ENCODE results near the gene WSB2.
A peak's percentile ranks its signal among the peaks of the same experiment; 100 is the strongest.

The WSB2 gene

DNA sequence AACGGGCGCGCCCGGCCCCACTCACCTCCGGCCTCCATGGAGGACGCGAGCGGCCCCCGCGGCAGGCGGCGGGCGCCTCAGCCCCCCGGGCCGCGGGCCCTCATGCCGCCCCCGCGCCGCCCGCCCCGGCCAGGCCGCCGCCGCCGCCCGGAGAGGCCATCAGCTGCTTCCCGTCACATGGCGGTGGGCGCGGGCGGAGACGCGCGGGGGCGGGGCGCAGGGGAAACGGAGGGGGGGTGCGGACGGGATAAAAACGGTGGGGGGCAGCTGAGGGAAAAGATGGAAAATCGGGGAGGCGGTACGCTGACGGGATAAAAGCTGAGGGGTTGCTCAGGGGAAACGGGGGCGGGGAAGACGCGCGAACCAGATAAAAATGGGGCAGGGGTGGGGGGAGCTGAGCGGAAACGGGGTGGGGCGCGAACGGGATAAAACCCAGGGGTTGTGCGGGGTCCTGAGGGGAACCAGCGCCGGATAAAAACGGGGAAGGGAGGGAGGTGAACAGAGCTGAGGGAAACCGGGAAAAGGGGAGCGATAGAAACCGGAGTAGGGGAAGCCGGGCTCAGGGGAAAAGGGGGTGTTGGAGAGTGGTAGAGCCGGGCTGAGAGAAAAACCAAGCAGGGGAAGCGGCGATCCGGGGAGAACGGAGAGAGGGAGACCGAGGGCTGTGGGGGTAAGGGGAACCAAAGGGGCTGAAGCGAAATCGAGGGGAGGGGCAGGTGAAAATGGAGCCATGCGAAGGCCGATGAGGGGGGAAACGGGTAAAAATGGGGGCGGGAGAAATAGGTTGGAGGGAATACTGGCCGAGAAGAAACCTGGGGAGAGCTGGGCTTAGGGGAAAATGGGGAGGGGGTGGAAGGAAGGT, at the start of gene WSB2:
TSS of gene WSB2 (minus strand) at position 169 of the 862 bp plus-strand sequence. CDS start at position 38, 131 bp downstream.
- ATAC-seq: peak; percentile 55
- no peak for TF ChIP-seq TOX (CRISPR knock-in tag; IDR thresholded peaks at IDR 0.05; ENCODE audit: borderline replicate concordance)
- TF ChIP-seq PPARA (CRISPR knock-in tag; IDR thresholded peaks at IDR 0.05; ENCODE audit: borderline replicate concordance): no peak
- TF ChIP-seq, protein P1, sequence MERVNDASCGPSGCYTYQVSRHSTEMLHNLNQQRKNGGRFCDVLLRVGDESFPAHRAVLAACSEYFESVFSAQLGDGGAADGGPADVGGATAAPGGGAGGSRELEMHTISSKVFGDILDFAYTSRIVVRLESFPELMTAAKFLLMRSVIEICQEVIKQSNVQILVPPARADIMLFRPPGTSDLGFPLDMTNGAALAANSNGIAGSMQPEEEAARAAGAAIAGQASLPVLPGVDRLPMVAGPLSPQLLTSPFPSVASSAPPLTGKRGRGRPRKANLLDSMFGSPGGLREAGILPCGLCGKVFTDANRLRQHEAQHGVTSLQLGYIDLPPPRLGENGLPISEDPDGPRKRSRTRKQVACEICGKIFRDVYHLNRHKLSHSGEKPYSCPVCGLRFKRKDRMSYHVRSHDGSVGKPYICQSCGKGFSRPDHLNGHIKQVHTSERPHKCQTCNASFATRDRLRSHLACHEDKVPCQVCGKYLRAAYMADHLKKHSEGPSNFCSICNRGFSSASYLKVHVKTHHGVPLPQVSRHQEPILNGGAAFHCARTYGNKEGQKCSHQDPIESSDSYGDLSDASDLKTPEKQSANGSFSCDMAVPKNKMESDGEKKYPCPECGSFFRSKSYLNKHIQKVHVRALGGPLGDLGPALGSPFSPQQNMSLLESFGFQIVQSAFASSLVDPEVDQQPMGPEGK (CRISPR knock-in tag; IDR thresholded peaks at IDR 0.05; ENCODE audit: borderline replicate concordance): no peak
- no peak for TF ChIP-seq ZC3H10 (CRISPR knock-in tag; IDR thresholded peaks at IDR 0.05)
- TF ChIP-seq, protein P2, sequence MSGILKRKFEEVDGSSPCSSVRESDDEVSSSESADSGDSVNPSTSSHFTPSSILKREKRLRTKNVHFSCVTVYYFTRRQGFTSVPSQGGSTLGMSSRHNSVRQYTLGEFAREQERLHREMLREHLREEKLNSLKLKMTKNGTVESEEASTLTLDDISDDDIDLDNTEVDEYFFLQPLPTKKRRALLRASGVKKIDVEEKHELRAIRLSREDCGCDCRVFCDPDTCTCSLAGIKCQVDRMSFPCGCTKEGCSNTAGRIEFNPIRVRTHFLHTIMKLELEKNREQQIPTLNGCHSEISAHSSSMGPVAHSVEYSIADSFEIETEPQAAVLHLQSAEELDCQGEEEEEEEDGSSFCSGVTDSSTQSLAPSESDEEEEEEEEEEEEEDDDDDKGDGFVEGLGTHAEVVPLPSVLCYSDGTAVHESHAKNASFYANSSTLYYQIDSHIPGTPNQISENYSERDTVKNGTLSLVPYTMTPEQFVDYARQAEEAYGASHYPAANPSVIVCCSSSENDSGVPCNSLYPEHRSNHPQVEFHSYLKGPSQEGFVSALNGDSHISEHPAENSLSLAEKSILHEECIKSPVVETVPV (CRISPR knock-in tag; IDR thresholded peaks at IDR 0.05): no peak
- no peak for TF ChIP-seq GLIS3 (CRISPR knock-in tag; IDR thresholded peaks at IDR 0.05)
- no peak for TF ChIP-seq RARB (CRISPR knock-in tag; IDR thresholded peaks at IDR 0.05)
- no peak for TF ChIP-seq ARNTL (CRISPR knock-in tag; IDR thresholded peaks at IDR 0.05; ENCODE audit: borderline replicate concordance, low read depth)
- TF ChIP-seq ZFP30 (CRISPR knock-in tag; IDR thresholded peaks at IDR 0.05): no peak
- TF ChIP-seq ZNF8 (CRISPR knock-in tag; IDR thresholded peaks at IDR 0.05): no peak
- TF ChIP-seq ZNF70 (CRISPR knock-in tag; IDR thresholded peaks at IDR 0.05): no peak
- no peak for TF ChIP-seq ISL1 (CRISPR knock-in tag; IDR thresholded peaks at IDR 0.05)
- TF ChIP-seq OSR1 (CRISPR knock-in tag; IDR thresholded peaks at IDR 0.05): no peak
- no peak for TF ChIP-seq BACH2 (CRISPR knock-in tag; IDR thresholded peaks at IDR 0.05; ENCODE audit: borderline replicate concordance)
- TF ChIP-seq, protein P3, sequence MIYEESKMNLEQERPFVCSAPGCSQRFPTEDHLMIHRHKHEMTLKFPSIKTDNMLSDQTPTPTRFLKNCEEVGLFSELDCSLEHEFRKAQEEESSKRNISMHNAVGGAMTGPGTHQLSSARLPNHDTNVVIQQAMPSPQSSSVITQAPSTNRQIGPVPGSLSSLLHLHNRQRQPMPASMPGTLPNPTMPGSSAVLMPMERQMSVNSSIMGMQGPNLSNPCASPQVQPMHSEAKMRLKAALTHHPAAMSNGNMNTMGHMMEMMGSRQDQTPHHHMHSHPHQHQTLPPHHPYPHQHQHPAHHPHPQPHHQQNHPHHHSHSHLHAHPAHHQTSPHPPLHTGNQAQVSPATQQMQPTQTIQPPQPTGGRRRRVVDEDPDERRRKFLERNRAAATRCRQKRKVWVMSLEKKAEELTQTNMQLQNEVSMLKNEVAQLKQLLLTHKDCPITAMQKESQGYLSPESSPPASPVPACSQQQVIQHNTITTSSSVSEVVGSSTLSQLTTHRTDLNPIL (CRISPR knock-in tag; IDR thresholded peaks at IDR 0.05; ENCODE audit: low read depth): no peak
- no peak for TF ChIP-seq CSDC2 (CRISPR knock-in tag; IDR thresholded peaks at IDR 0.05)
- no peak for TF ChIP-seq ZFP3 (CRISPR knock-in tag; IDR thresholded peaks at IDR 0.05)
- no peak for TF ChIP-seq TCF4 (CRISPR knock-in tag; IDR thresholded peaks at IDR 0.05; ENCODE audit: borderline replicate concordance)

- ATAC-seq: no peak
- TF ChIP-seq CSDC2 (CRISPR knock-in tag; IDR thresholded peaks at IDR 0.05) (no peak), SNAI2 (CRISPR knock-in tag; IDR thresholded peaks at IDR 0.05) (no peak), BACH2 (CRISPR knock-in tag; IDR thresholded peaks at IDR 0.05; ENCODE audit: borderline replicate concordance) (no peak), ARNTL (CRISPR knock-in tag; IDR thresholded peaks at IDR 0.05; ENCODE audit: borderline replicate concordance, low read depth) (no peak), PPARA (CRISPR knock-in tag; IDR thresholded peaks at IDR 0.05; ENCODE audit: borderline replicate concordance) (no peak), OSR1 (CRISPR knock-in tag; IDR thresholded peaks at IDR 0.05) (no peak), ZFP3 (CRISPR knock-in tag; IDR thresholded peaks at IDR 0.05) (no peak), ZNF70 (CRISPR knock-in tag; IDR thresholded peaks at IDR 0.05) (no peak), ZFP30 (CRISPR knock-in tag; IDR thresholded peaks at IDR 0.05) (no peak), ZC3H10 (CRISPR knock-in tag; IDR thresholded peaks at IDR 0.05) (no peak), GLIS3 (CRISPR knock-in tag; IDR thresholded peaks at IDR 0.05) (no peak)
Measured at GRCh38 chr12:118109088-118109487, 48.1 kb upstream of the WSB2 start.

GRCh38 chr12:118107694-118108093, 46.7 kb upstream of the WSB2 start:
- TF ChIP-seq ZFP3 (CRISPR knock-in tag; IDR thresholded peaks at IDR 0.05): no peak
- no peak for TF ChIP-seq TOX (CRISPR knock-in tag; IDR thresholded peaks at IDR 0.05; ENCODE audit: borderline replicate concordance)
- TF ChIP-seq, protein P2 (CRISPR knock-in tag; IDR thresholded peaks at IDR 0.05): no peak
- TF ChIP-seq, protein P4, sequence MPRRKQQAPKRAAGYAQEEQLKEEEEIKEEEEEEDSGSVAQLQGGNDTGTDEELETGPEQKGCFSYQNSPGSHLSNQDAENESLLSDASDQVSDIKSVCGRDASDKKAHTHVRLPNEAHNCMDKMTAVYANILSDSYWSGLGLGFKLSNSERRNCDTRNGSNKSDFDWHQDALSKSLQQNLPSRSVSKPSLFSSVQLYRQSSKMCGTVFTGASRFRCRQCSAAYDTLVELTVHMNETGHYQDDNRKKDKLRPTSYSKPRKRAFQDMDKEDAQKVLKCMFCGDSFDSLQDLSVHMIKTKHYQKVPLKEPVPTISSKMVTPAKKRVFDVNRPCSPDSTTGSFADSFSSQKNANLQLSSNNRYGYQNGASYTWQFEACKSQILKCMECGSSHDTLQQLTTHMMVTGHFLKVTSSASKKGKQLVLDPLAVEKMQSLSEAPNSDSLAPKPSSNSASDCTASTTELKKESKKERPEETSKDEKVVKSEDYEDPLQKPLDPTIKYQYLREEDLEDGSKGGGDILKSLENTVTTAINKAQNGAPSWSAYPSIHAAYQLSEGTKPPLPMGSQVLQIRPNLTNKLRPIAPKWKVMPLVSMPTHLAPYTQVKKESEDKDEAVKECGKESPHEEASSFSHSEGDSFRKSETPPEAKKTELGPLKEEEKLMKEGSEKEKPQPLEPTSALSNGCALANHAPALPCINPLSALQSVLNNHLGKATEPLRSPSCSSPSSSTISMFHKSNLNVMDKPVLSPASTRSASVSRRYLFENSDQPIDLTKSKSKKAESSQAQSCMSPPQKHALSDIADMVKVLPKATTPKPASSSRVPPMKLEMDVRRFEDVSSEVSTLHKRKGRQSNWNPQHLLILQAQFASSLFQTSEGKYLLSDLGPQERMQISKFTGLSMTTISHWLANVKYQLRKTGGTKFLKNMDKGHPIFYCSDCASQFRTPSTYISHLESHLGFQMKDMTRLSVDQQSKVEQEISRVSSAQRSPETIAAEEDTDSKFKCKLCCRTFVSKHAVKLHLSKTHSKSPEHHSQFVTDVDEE (CRISPR knock-in tag; IDR thresholded peaks at IDR 0.05): no peak
- no peak for TF ChIP-seq BACH2 (CRISPR knock-in tag; IDR thresholded peaks at IDR 0.05; ENCODE audit: borderline replicate concordance)
- TF ChIP-seq CSDC2 (CRISPR knock-in tag; IDR thresholded peaks at IDR 0.05): no peak
- TF ChIP-seq ZNF8 (CRISPR knock-in tag; IDR thresholded peaks at IDR 0.05): no peak
- TF ChIP-seq, protein P1 (CRISPR knock-in tag; IDR thresholded peaks at IDR 0.05; ENCODE audit: borderline replicate concordance): no peak
- TF ChIP-seq SNAI2 (CRISPR knock-in tag; IDR thresholded peaks at IDR 0.05): no peak
- TF ChIP-seq GLIS3 (CRISPR knock-in tag; IDR thresholded peaks at IDR 0.05): no peak
- no peak for TF ChIP-seq PPARA (CRISPR knock-in tag; IDR thresholded peaks at IDR 0.05; ENCODE audit: borderline replicate concordance)
- TF ChIP-seq, protein P3 (CRISPR knock-in tag; IDR thresholded peaks at IDR 0.05; ENCODE audit: low read depth): no peak
- TF ChIP-seq OSR1 (CRISPR knock-in tag; IDR thresholded peaks at IDR 0.05): no peak
- no peak for ATAC-seq
